ENCODE results near the gene TPSG1.

Gene TPSG1

DNA sequence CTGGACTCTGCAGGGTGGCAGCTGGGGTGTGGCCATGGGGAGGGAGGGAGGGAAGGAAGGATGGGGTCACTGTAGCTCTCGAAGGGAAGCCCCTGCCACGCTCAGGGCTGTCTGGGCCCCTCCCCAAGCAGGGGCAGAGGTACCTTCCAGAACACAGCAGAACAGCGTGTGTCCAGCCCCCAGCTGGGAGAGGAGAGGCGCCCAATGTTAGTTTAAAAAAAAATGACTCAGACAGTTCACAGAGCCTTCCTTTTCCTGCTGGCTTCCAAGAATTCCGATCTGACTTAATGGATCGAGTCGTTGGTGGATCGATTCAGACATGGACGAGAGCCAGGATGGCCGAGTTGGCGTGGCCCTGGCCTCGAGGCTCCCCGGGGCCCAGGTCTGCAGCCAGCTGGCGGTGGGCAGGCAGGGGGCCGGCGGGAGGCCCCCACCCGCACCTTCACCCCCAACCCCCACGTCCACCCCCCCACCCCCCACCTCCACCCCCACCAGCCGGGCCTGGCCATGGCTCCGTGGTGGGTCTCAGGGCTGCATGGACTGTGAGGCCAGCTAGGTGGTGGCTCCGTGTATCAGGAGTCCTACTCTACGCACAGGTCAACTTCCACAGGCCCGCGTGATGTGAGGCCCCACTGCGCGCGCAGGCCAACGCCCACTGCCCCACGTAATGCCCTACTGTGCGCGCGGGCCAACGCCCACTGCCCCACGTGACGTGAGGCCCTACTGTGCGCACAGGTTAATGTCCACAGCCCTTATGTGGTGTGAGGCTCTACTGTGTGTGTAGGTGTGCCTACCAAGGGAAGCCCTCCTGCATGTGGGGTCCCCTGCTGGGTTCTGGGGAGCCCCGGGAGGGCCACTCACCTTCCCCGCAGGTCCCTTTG lies 50.4 kb downstream of the TPSG1 start:
- peak; percentile 55 for DNase-seq

DNA sequence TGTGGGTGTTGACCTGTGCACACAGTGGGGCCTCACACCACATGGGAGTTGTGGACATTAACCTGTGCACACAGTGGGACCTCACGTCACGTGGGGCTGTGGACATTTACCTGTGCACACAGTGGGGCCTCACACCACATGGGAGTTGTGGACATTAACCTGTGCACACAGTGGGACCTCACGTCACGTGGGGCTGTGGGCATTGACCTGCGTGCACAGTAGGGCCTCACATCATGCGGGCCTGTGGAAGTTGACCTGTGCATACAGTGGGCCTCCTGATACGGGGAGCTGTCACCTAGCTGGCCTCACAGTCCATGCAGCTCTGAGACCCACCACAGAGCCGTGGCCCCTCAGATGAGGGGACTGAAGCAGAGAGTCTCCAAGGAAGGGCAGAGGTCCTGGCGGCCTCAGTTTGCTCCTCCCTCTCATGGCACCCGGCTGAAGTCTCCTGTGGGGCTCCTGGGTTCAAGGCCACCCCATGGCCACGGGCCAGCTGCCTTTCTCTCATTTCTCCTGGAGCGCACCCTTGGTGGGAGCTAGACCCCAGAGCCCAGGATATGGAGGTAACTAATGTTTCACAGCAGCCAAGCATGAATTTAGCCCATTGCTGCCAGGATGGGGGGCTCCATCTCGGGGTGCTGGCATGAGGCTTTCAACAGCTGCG lies 51.1 kb downstream of the TPSG1 start:
- DNase-seq = no peak

DNA sequence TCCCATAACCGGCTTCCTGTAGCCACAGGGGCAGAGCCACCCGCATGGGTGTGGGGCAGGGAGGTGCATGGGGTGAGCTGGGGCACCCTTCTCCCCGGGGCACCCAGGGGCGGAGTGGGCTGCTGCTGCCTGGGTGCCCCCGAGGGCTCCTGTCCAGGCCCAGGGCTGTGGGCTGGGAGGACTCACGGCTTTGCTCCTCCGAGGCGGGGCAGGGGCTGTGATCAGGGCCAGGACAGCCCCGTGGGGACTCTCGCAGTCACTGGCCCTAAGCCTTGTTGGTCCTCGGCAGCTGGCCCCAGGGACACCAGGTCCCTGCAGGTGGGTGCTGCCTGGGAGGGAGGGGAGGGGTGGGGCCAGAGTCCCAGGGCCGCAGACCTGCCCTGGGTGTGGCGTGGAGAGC lies 52.4 kb downstream of the TPSG1 start:
- no peak for DNase-seq

- no peak for DNase-seq
These were observed 53.1 kb downstream of the TPSG1 start for GRCh38 chr16:1171854-1172428.

Data from kidney glomerular epithelial cell (primary cell).